K562 (cell line): ENCODE results near the gene BCR. TPM values are rescaled to one million over a fixed set of nuclear protein-coding genes. Genes with fewer than 3 reads are reported as not detected.

Source experiments
- ATAC-seq: fragments of 200-7000 bp; cut with Tn5 transposase; 3 replicates; pipeline ENCODE4 v1.9.1; 2020; ENCODE audit warnings: moderate library complexity
- BruUV-seq: library from RNA; stranded (reverse); fragments of 400-500 nt; replicated peaks from 2 replicates; lab custom pipeline; 2021; lab: Mats Ljungman, UMichigan
- CTCF ChIA-PET: fragments of 300-600 bp; formaldehyde crosslinking; extraction: SDS; loops from one replicate; lab custom pipeline; 2021; ENCODE audit warnings: low intra/inter-chr PET ratio; lab: Yijun Ruan, JAX
- POLR2A ChIA-PET: fragments of 300-600, 350-650 bp; sonication (Branson Sonifier 250); formaldehyde crosslinking; extraction: SDS; loops from one replicate; lab custom pipeline; 2021; ENCODE audit warnings: antibody characterized with exemption, inconsistent platforms; lab: Yijun Ruan, JAX
- DNase-seq, 4 experiments: peaks; one replicate each; pipeline versions ENCODE4 v3.0.0 to v3.0.0-alpha.2; 2011 to 2018; ENCODE audit warnings: low spot score in 3 of 4, mixed read lengths in 3 of 4; ENCODE audit errors: extremely low read depth in 1 of 4
- FAIRE-seq: peaks from 2 replicates; lab custom pipeline; 2011; peaks lifted over from hg19 to GRCh38; lab: Jason Lieb, UNC
- H2AFZ ChIP-seq: 2 replicates; pipeline ENCODE4 v1.6.0; 2011; ENCODE audit warnings: low read depth, low read length, control low read depth, inconsistent platforms
- H3K27ac ChIP-seq: fragments of 200-600 bp; 3 replicates; pipeline ENCODE4 v1.8.0; 2011; ENCODE audit warnings: low read depth, mild to moderate bottlenecking, control low read depth, inconsistent platforms, low read length, moderate library complexity, mixed read lengths; ENCODE audit errors: extremely low read depth
- H3K27me3 ChIP-seq, 2 experiments: fragments of 300-600 bp in 1 of 2; 2 replicates in 1 of 2; 3 replicates in 1 of 2; pipeline versions ENCODE4 v1.6.0 to v1.8.0; 2011; ENCODE audit warnings: inconsistent platforms in 2 of 2, low read length in 2 of 2, mild to moderate bottlenecking in 1 of 2, mixed read lengths in 1 of 2, moderate library complexity in 1 of 2; ENCODE audit not compliant: control insufficient read depth in 2 of 2, insufficient read depth in 2 of 2
- H3K36me3 ChIP-seq: fragments of 300-600 bp; 3 replicates; pipeline ENCODE4 v1.8.0; 2011; ENCODE audit warnings: mild to moderate bottlenecking, low read length, inconsistent platforms; ENCODE audit not compliant: control insufficient read depth, insufficient read depth
- H3K4me1 ChIP-seq, 2 experiments: fragments of 200-600 bp in 1 of 2; replicated peaks in 1 of 2; 2 replicates in 1 of 2; 3 replicates in 1 of 2; pipeline versions ENCODE4 v1.5.1 to v1.8.0; 2011; ENCODE audit warnings: inconsistent platforms in 2 of 2, low read length in 2 of 2, mild to moderate bottlenecking in 1 of 2, mixed read lengths in 1 of 2, moderate library complexity in 1 of 2; ENCODE audit not compliant: control insufficient read depth in 2 of 2, insufficient read depth in 2 of 2
- H3K4me2 ChIP-seq: 2 replicates; pipeline ENCODE4 v1.6.1; 2011; ENCODE audit warnings: low read length, control low read depth, inconsistent platforms, mixed read lengths; ENCODE audit not compliant: insufficient read depth
- H3K4me3 ChIP-seq: fragments of 200-600 bp; sonication (generic), shearing (Covaris generic); 2 replicates; pipeline ENCODE4 v1.5.1; 2016; ENCODE audit warnings: control low read depth, inconsistent platforms
- H3K79me2 ChIP-seq: fragments of 200-600 bp; 3 replicates; pipeline ENCODE4 v1.8.0; 2011; ENCODE audit warnings: low read length, inconsistent platforms; ENCODE audit not compliant: control insufficient read depth, insufficient read depth
- H3K9ac ChIP-seq, 2 experiments: 2 replicates each; pipeline versions ENCODE4 v1.6.0 to v1.6.1; 2011; ENCODE audit warnings: low read depth in 2 of 2, low read length in 2 of 2, control low read depth in 1 of 2, inconsistent platforms in 1 of 2, mild to moderate bottlenecking in 1 of 2, mixed read lengths in 1 of 2; ENCODE audit not compliant: insufficient read depth in 1 of 2
- H3K9me1 ChIP-seq: one replicate; pipeline ENCODE4 v1.6.0; 2011; ENCODE audit warnings: inconsistent platforms, mild to moderate bottlenecking, low read length, moderate library complexity; ENCODE audit not compliant: control insufficient read depth, insufficient read depth
- H3K9me3 ChIP-seq: replicated peaks from 2 replicates; pipeline ENCODE4 v1.5.1; 2011; ENCODE audit warnings: low read depth, low read length, inconsistent platforms; ENCODE audit not compliant: control insufficient read depth, insufficient read depth
- H4K20me1 ChIP-seq: replicated peaks from 2 replicates; pipeline ENCODE4 v1.6.1; 2011; ENCODE audit warnings: low read length, inconsistent platforms, mixed read lengths; ENCODE audit not compliant: control insufficient read depth, insufficient read depth
- DEAF1 ChIP-seq: fragments of 450-650 bp; formaldehyde crosslinking; IDR thresholded peaks from 2 replicates; pipeline ENCODE4 v1.4.0; 2020; ENCODE audit warnings: mild to moderate bottlenecking, moderate library complexity
- FOXP1 ChIP-seq: sonication (generic); formaldehyde crosslinking; IDR thresholded peaks from 2 replicates; pipeline ENCODE4 v1.8.0; 2022; ENCODE audit warnings: mild to moderate bottlenecking, missing genetic modification reagents
- GTF2F1 ChIP-seq: IDR thresholded peaks from 2 replicates; pipeline ENCODE4 v1.6.1; 2011; ENCODE audit warnings: low read depth, low read length, improper control_type of control experiment
- MCM5 ChIP-seq: fragments of 450-650 bp; IDR thresholded peaks from 2 replicates; pipeline ENCODE4 v1.6.1; 2016; ENCODE audit warnings: low read depth
- SMC3 ChIP-seq: conservative IDR thresholded peaks from 2 replicates; pipeline ENCODE4 v1.6.1; 2011; ENCODE audit warnings: low read depth, low read length, improper control_type of control experiment; ENCODE audit not compliant: insufficient read depth
- SP2 ChIP-seq: IDR thresholded peaks from 2 replicates; pipeline ENCODE4 v1.6.1; 2011; ENCODE audit warnings: mild to moderate bottlenecking, low read depth, low read length, moderate library complexity; ENCODE audit not compliant: poor library complexity, severe bottlenecking; ENCODE audit errors: extremely low read depth
- TBP ChIP-seq: optimal IDR thresholded peaks from 2 replicates; pipeline ENCODE3; 2011; ENCODE audit warnings: low read depth, low read length, improper control_type of control experiment
- ZKSCAN1 ChIP-seq: fragments of 150-350 bp; IDR thresholded peaks from 2 replicates; pipeline ENCODE4 v1.6.1; 2016; ENCODE audit warnings: low read depth, low read length
- WGBS: fragments of 100-300 bp; shearing (Covaris generic); methylation state at CpG from one replicate; pipeline ENCODE4 v1.1.6; 2016; ENCODE audit warnings: low coverage, mixed read lengths; ENCODE audit not compliant: insufficient coverage; ENCODE audit errors: missing lambda C conversion rate; 5-methylcytosine and 5-hydroxymethylcytosine counted together
- in situ Hi-C: fragments of 300-500 bp; cut with MboI; formaldehyde crosslinking; loops from 4 replicates; pipeline ENCODE4 v1.15.0; 2018; ENCODE audit warnings: inconsistent platforms, mixed read lengths
- intact Hi-C: fragments of 100-400 bp; cut with micrococcal nuclease; formaldehyde crosslinking; loops from 2 replicates; pipeline ENCODE4 v1.14.2; 2022
- polyA plus RNA-seq, 8 experiments: library from polyadenylated mRNA; depleted of rRNA in 4 of 8; stranded (reverse) in 5 of 8; unstranded in 3 of 8; fragments of >200 nt; fragmentation: Nextera tagmentation in 2 of 8; fragmentation: Illumina TruSeq in 1 of 8; extraction: Ambion mirVana in 2 of 8; extraction: Trizol in 1 of 8; gene quantifications; 2 replicates each; pipeline versions ENCODE4 v1.2.1 to v1.2.3, GENCODE V29; 2011 to 2014; ENCODE audit warnings: inconsistent platforms in 1 of 8, missing spikeins in 1 of 8
- total RNA-seq, 7 experiments: library from RNA; depleted of rRNA in 6 of 7; stranded (reverse); fragments of >200 nt in 6 of 7; fragmentation: Illumina TruSeq in 2 of 7; extraction: Trizol in 2 of 7; gene quantifications; 2 replicates each; pipeline versions ENCODE4 v1.2.1 to v1.2.3, GENCODE V29; 2011 to 2021; ENCODE audit warnings: low replicate concordance in 1 of 7

The BCR gene
- total and polyA plus RNA-seq, 9 of the 15 experiments (the other 6 are each of a cell fraction or from before 2014, with no cell fraction given): 0.41 to 150 (median 45.6) TPM

- ATAC-seq (peak; percentile 1), DNase-seq (peak in 1 of 4 experiments; percentile 60), FAIRE-seq (no peak)
- Histone ChIP-seq H3K9ac (peak overlapping the region in 1 of 2 experiments; percentile 59; a peak in 2 of 4 replicates), H2AFZ (no peak overlapping the region), H3K4me3 (no peak overlapping the region), H3K9me3 (no peaks in the 10 kb centered on the region), H4K20me1 (peaks cover 79% of the 10 kb centered on the region), H3K79me2 (no peaks in the 10 kb centered on the region), H3K27me3 (peaks cover 79 to 92% of the 10 kb centered on the region in 2 experiments), H3K4me1 (peaks cover 4 to 35% of the 10 kb centered on the region in 2 experiments; a peak in 3 of 5 replicates), H3K4me2 (no peak overlapping the region), H3K36me3 (no peaks in the 10 kb centered on the region), H3K27ac (no peak overlapping the region), H3K9me1 (peaks cover 6% of the 10 kb centered on the region)
- TF ChIP-seq FOXP1 (CRISPR knock-in tag) (no peak), TBP (peak; percentile 7), MCM5 (no peak), GTF2F1 (peak; percentile 64; the same call in 1 of the 2 replicates), ZKSCAN1 (0 out of 2 replicates have a peak, but pooled peaks have one; percentile 42), SMC3 (0 out of 2 replicates have a peak, but pooled peaks have one; percentile 3), SP2 (peak; percentile 16), DEAF1 (CRISPR knock-in tag) (no peak)
- WGBS: 7% methylated on average over 14 of the region's 14 CpGs
- in situ Hi-C loops (loop anchor here (25.0 kb wide), 1 partner anchor 429 kb away; the partner anchor contains the start of gene IGLL1), intact Hi-C loops (no loop called here)
- POLR2A ChIA-PET: interaction anchor here (0.5 to 86.5 kb wide), 10 partner anchors 9 to 456 kb away, joined by 3 to 3476 read pairs (median 3); partner anchors contain the start of genes BCR and RAB36
- CTCF ChIA-PET: interaction anchor here (3.1 kb wide), 1 partner anchor 123 kb away, joined by 16 read pairs; no protein-coding TSS in a partner anchor
- BruUV-seq: no TSS peak
Observed at GRCh38 chr22:23158516-23159290, 21.6 kb upstream of the BCR start.
